Mesendoderm (in vitro differentiated cells): ENCODE measurements around the gene HOXD11.

ENCODE experiments used
- DNase-seq: peaks from one replicate; pipeline ENCODE4 v3.0.0; 2013
- H2AK5ac ChIP-seq: 2 replicates; pipeline ENCODE4 v1.6.1; 2013; ENCODE audit warnings: low read length, inconsistent platforms
- H2BK120ac ChIP-seq: 2 replicates; pipeline ENCODE4 v1.6.1; 2013; ENCODE audit warnings: low read depth, mild to moderate bottlenecking, low read length, moderate library complexity, mixed read lengths
- H2BK15ac ChIP-seq: replicated peaks from 2 replicates; pipeline ENCODE4 v1.6.1; 2013; ENCODE audit warnings: low read depth, mild to moderate bottlenecking, moderate library complexity
- H2BK5ac ChIP-seq: 2 replicates; pipeline ENCODE4 v1.6.1; 2013; ENCODE audit warnings: low read length, inconsistent platforms
- H3K18ac ChIP-seq: 2 replicates; pipeline ENCODE4 v1.6.1; 2013; ENCODE audit warnings: mild to moderate bottlenecking, low read length, mixed read lengths
- H3K23ac ChIP-seq: one replicate; pipeline ENCODE4 v1.6.1; 2013; ENCODE audit warnings: low read length
- H3K27ac ChIP-seq: 2 replicates; pipeline ENCODE4 v1.5.1; 2013; ENCODE audit warnings: low read depth, mild to moderate bottlenecking, inconsistent platforms, low read length, moderate library complexity
- H3K27me3 ChIP-seq: 2 replicates; pipeline ENCODE4 v1.6.1; 2013; ENCODE audit warnings: low read length, control low read depth, mild to moderate bottlenecking, inconsistent platforms; ENCODE audit not compliant: insufficient read depth, poor library complexity
- H3K36me3 ChIP-seq: 2 replicates; pipeline ENCODE4 v1.6.1; 2013; ENCODE audit warnings: low read length, inconsistent platforms; ENCODE audit not compliant: control insufficient read depth, insufficient read depth
- H3K4ac ChIP-seq: one replicate; pipeline ENCODE4 v1.6.1; 2013; ENCODE audit warnings: low read depth, mild to moderate bottlenecking, low read length, moderate library complexity
- H3K4me1 ChIP-seq: 2 replicates; pipeline ENCODE4 v1.6.1; 2013; ENCODE audit warnings: low read depth, low read length, inconsistent platforms; ENCODE audit not compliant: control insufficient read depth
- H3K4me2 ChIP-seq: 2 replicates; pipeline ENCODE4 v1.6.1; 2013; ENCODE audit warnings: low read length
- H3K4me3 ChIP-seq: 2 replicates; pipeline ENCODE4 v1.5.1; 2013; ENCODE audit warnings: mild to moderate bottlenecking, low read length
- H3K56ac ChIP-seq: one replicate; pipeline ENCODE4 v1.6.1; 2013; ENCODE audit warnings: low read length
- H3K79me1 ChIP-seq: 2 replicates; pipeline ENCODE4 v1.6.1; 2013; ENCODE audit warnings: low read length, inconsistent platforms
- H3K79me2 ChIP-seq: 2 replicates; pipeline ENCODE4 v1.6.1; 2013; ENCODE audit warnings: mild to moderate bottlenecking, low read length; ENCODE audit not compliant: control insufficient read depth, insufficient read depth
- H3K9ac ChIP-seq: 2 replicates; pipeline ENCODE4 v1.6.1; 2013; ENCODE audit warnings: low read length, inconsistent platforms
- H4K5ac ChIP-seq: one replicate; pipeline ENCODE4 v1.6.1; 2013; ENCODE audit warnings: low read length
- H4K8ac ChIP-seq: one replicate; pipeline ENCODE4 v1.6.1; 2013; ENCODE audit warnings: low read depth, mild to moderate bottlenecking, control low read depth, low read length, moderate library complexity
- WGBS: extraction: QIAGEN DNeasy Blood & Tissue Kit; methylation state at CpG from one replicate; pipeline ENCODE4 v1.1.7; 2013; ENCODE audit warnings: low lambda C conversion rate, missing lambda C conversion rate; ENCODE audit not compliant: insufficient coverage; ENCODE audit errors: extremely low coverage; 5-methylcytosine and 5-hydroxymethylcytosine counted together

The HOXD11 gene

DNA sequence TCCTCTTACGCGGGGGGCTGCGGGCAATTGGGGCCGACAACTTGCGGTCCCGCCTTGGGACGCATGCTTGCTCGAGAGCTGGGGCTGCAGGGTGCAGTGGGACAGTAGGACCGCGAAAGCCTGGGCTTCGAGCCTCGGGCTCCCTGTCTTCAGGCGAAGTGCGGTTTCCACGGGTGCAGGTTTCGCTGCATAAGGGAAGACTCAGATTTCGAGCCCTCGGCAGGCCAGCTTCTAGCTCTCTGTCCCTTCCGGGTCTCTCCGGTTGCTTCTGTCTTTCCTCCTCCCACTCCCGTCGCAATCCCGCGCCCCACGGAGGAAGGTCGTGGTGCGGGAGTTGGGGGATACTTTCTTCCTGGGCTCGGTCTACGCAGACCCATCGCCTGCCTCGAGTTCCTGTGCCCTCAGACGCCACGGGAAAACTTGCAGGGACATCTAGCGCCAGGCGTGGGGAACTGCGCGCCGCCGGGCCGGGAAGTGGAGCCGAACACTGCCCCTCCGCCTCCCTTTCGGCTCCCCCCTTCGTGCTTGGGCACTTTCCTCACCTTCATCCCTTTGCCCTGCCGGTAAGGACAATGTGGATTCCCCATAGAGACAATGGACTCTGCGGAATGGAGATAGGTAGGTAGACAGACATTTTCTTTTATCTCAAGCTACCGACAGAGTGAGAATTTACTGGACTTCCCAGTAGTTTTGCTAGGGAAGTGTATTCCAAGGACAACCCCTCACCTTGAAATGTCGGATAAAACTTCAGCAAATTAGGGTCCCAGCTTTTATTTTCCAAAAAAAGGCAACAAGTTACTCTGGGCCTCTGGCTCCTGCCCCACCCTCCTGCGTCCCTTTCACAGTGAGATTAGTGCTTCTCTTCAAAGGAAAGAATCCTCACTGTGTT is 18.8 kb upstream of the HOXD11 start:
- Histone ChIP-seq H2BK120ac (no peak overlapping the region), H3K79me1 (no peaks in the 10 kb centered on the region), H4K5ac (no peak overlapping the region), H2BK15ac (no peak overlapping the region), H3K56ac (peak overlapping the region; percentile 80), H3K36me3 (no peaks in the 10 kb centered on the region), H3K4ac (no peak overlapping the region), H3K27ac (no peak overlapping the region), H3K4me1 (peaks cover 5% of the 10 kb centered on the region), H3K4me3 (peak overlapping the region; percentile 15), H3K27me3 (peaks cover 81% of the 10 kb centered on the region), H3K4me2 (peak overlapping the region; percentile 96), H3K18ac (no peak overlapping the region), H2AK5ac (no peak overlapping the region), H3K9ac (peak overlapping the region; percentile 49), H4K8ac (no peak overlapping the region), H3K23ac (peak overlapping the region; percentile 97), H3K79me2 (no peaks in the 10 kb centered on the region), H2BK5ac (no peak overlapping the region)
- no CpG with 5 or more reads among the region's 49 CpGs for WGBS
- DNase-seq: peak; percentile 89

DNA sequence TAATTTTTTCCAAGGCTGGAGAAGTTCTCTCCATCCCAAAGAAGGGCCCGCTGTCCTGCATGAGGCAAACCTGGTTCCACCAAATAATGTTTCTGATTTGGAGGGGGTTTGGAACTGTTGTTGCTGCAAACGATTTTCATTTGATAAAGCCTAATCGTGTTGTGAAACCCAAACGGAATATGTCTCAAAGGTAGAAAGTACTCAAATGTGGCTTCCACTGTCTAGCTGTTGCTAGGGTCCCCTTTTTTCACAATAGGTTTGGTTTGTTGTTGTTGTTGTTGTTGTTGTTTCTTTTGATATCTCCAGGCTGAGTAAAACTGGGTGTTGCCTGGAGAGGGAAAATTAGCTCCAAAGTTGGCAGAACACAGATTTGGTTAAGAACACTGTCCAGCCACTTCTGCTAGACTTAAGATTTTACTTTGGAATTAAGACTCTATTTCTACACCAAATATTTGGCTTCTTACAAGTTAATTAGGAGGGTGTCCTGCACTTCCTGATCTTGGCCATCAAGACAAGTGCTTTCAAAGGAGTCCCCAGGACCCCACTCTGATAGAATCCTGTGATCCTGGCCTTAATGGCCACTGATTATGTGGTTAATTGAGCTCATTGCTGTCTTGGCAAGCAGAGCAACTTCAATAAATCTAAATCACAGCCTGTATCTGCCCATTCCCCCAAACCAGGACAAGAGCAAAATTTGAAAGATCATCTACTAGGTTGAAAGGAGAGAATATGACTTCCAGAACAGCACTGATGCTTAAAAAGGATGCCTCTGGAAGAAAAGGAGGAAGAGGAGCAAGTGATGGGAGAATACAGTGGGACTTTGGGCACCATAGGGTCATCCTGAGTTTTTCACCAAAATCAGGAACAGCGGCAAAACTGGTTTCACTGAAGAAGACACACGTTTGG is 17.9 kb upstream of the HOXD11 start:
- Histone ChIP-seq H3K56ac (peak overlapping the region; percentile 7), H2AK5ac (no peak overlapping the region), H2BK15ac (no peak overlapping the region), H3K79me2 (no peaks in the 10 kb centered on the region), H2BK5ac (no peak overlapping the region), H3K23ac (no peak overlapping the region), H4K5ac (no peak overlapping the region), H3K79me1 (no peaks in the 10 kb centered on the region), H3K4me1 (peaks cover 7% of the 10 kb centered on the region), H3K9ac (no peak overlapping the region), H2BK120ac (no peak overlapping the region), H3K27ac (no peak overlapping the region), H3K27me3 (peaks cover 81% of the 10 kb centered on the region), H3K4me3 (no peak overlapping the region), H3K18ac (no peak overlapping the region), H3K4me2 (no peak overlapping the region), H4K8ac (no peak overlapping the region), H3K36me3 (no peaks in the 10 kb centered on the region), H3K4ac (no peak overlapping the region)
- no peak for DNase-seq
- WGBS: no CpG with 5 or more reads among the region's 6 CpGs

DNA sequence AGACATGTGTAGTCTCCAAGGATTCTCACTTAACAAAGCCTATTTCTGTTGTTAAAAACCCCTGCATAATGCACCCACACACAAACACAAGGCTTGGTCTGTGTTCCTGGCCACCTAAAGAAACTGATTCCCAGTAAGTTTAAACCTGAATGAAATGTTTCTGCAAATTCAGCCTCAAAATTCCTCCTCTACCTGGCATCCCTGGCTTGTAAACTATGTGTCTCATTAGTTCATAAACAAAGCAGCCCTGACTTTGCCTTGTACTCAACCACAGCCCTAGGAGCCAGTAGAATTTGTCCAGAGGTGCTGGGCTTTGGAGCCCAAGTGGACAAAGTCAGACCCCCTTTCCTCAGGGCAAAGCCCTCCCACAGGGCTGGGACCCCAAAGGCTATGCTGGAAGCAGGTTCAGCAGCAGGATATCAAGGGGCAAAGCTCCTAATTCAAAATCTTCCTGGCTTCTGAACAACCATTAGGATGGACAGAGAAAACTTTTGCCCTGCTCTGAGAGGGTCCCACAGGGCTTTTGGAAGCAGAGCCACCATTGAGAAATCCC is 17.2 kb upstream of the HOXD11 start:
- Histone ChIP-seq H3K4me2 (no peak overlapping the region), H2BK5ac (no peak overlapping the region), H2BK15ac (no peak overlapping the region), H2BK120ac (no peak overlapping the region), H3K79me1 (no peaks in the 10 kb centered on the region), H3K4me1 (peaks cover 5% of the 10 kb centered on the region), H3K27ac (no peak overlapping the region), H3K23ac (no peak overlapping the region), H3K27me3 (peaks cover 80% of the 10 kb centered on the region), H4K8ac (no peak overlapping the region), H3K36me3 (no peaks in the 10 kb centered on the region), H3K56ac (no peak overlapping the region), H3K4me3 (no peak overlapping the region), H3K4ac (no peak overlapping the region), H3K18ac (no peak overlapping the region), H3K9ac (no peak overlapping the region), H2AK5ac (no peak overlapping the region), H4K5ac (no peak overlapping the region), H3K79me2 (no peaks in the 10 kb centered on the region)
- DNase-seq: no peak

DNA sequence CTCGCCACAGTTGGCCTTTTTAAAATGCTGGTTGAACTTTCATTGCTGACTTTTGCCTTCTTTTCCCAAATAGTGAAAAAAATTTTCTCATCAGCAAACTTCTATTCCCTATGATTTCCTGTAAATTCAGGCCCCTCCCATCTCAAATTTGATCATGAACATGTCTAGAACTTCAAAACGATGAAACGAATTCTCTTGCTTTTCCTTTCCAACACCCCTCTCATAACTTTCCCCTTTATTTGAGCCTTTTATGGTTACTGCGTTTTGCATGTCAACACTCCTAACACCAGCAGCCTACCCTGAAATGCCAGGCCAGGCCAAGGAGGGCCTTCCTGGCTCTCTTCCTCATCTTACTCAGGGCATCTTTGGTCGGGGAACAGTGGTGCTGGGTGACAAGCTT is 16.2 kb upstream of the HOXD11 start:
- Histone ChIP-seq H3K56ac (no peak overlapping the region), H3K9ac (no peak overlapping the region), H2BK5ac (no peak overlapping the region), H3K4me2 (no peak overlapping the region), H2BK120ac (no peak overlapping the region), H4K8ac (no peak overlapping the region), H3K23ac (no peak overlapping the region), H3K79me2 (no peaks in the 10 kb centered on the region), H3K36me3 (no peaks in the 10 kb centered on the region), H2BK15ac (no peak overlapping the region), H3K4me3 (no peak overlapping the region), H3K18ac (no peak overlapping the region), H3K27ac (no peak overlapping the region), H3K4ac (no peak overlapping the region), H3K27me3 (peaks cover 76% of the 10 kb centered on the region), H3K4me1 (peaks cover 4% of the 10 kb centered on the region), H3K79me1 (no peaks in the 10 kb centered on the region), H4K5ac (no peak overlapping the region), H2AK5ac (no peak overlapping the region)
- DNase-seq: no peak
- WGBS: no CpG with 5 or more reads among the region's 5 CpGs

DNA sequence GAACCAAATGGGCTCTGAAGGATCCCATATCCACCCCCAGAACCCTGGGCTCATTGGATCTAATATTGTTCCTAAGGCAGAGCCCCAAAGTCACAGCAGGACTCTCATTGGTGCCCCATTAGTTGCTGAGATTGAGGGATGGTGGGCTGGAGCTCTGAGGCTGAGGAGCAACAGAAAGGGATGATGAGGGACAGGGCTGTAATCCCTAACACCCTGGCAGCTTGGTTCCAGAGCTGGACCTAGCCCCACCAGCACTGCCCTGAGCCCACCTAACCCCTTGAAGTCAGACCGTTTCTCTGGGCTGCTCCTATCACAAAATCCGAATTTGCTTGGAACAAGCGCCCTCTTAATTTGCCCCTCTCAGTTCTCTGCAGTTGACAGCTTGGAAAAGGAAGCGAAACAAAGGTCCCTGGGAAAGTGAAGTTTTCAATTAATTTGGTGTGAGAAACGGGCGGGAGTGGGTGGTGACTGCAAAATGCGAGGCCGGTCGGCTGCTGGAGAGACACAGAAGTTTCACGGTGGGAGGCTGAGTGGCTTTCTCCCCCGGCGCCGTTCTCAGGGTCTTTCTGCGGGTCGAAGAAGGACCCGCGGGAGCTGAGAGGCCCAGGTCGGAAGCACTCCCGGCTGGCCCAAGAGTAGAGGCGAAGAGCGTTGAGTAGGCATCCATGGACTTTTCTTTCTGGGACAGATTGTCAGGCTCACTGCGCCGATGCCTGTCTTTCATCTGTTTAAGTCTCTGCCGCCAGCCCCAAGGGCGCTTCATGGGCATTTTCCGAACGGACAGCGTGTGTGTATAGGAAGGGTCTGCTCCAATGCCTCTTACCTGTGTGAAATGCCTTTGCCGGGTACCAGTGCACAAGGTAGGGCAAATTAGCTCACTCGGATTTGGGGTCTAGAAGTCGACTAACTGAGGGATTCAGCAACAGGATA is 15.5 kb upstream of the HOXD11 start:
- Histone ChIP-seq H3K18ac (no peak overlapping the region), H4K8ac (no peak overlapping the region), H3K23ac (no peak overlapping the region), H3K4me1 (peaks cover 6% of the 10 kb centered on the region), H3K79me1 (no peaks in the 10 kb centered on the region), H2BK120ac (no peak overlapping the region), H2AK5ac (no peak overlapping the region), H2BK15ac (no peak overlapping the region), H3K79me2 (no peaks in the 10 kb centered on the region), H3K27ac (no peak overlapping the region), H4K5ac (no peak overlapping the region), H3K4me3 (no peak overlapping the region), H3K36me3 (no peaks in the 10 kb centered on the region), H2BK5ac (no peak overlapping the region), H3K9ac (no peak overlapping the region), H3K27me3 (peaks cover 70% of the 10 kb centered on the region), H3K4me2 (no peak overlapping the region), H3K56ac (no peak overlapping the region), H3K4ac (no peak overlapping the region)
- WGBS: no CpG with 5 or more reads among the region's 31 CpGs
- peak; percentile 37 for DNase-seq
